GM19099 (cell line): ENCODE measurements around the gene OPCML.

Source experiments
- POLR2A ChIP-seq: IDR thresholded peaks from 3 replicates; pipeline ENCODE4 v1.6.1; 2011; ENCODE audit warnings: low read depth; ENCODE audit not compliant: insufficient read length; ENCODE audit errors: extremely low read depth

Gene OPCML

GRCh38 chr11:133082841-133083488, 449.3 kb downstream of the OPCML start:
- no peak for TF ChIP-seq POLR2A

- no peak for TF ChIP-seq POLR2A
Measured at GRCh38 chr11:133082453-133082781, 449.9 kb downstream of the OPCML start.

- no peak for TF ChIP-seq POLR2A
Measured at GRCh38 chr11:133081730-133082452, 450.4 kb downstream of the OPCML start.

- no peak for TF ChIP-seq POLR2A
Measured at GRCh38 chr11:133081020-133081419, 451.3 kb downstream of the OPCML start.

- no peak for TF ChIP-seq POLR2A
Measured at GRCh38 chr11:133078591-133079404, 453.5 kb downstream of the OPCML start.

- TF ChIP-seq POLR2A, result no peak
Measured at GRCh38 chr11:133078012-133078411, 454.3 kb downstream of the OPCML start.

- TF ChIP-seq POLR2A, result no peak
Measured at GRCh38 chr11:133075351-133075750, 456.9 kb downstream of the OPCML start.

- no peak for TF ChIP-seq POLR2A
Measured at GRCh38 chr11:133072858-133073582, 459.3 kb downstream of the OPCML start.

- no peak for TF ChIP-seq POLR2A
Measured at GRCh38 chr11:133072378-133072777, 459.9 kb downstream of the OPCML start.

GRCh38 chr11:133070791-133071190, 461.5 kb downstream of the OPCML start:
- TF ChIP-seq POLR2A, result no peak

GRCh38 chr11:133070021-133070713, 462.1 kb downstream of the OPCML start:
- TF ChIP-seq POLR2A, result no peak

- no peak for TF ChIP-seq POLR2A
Measured at GRCh38 chr11:133065847-133066485, 466.3 kb downstream of the OPCML start.

GRCh38 chr11:133064961-133065360, 467.3 kb downstream of the OPCML start:
- TF ChIP-seq POLR2A, result no peak
